Islet precursor cell (in vitro differentiated cells): Measurements from ENCODE around the gene FAM180A.
"Not testable (repeated sequence)": the region's sequence is repeated elsewhere in the genome, so short reads cannot be mapped to it uniquely, and the experiment has no call there.

Experiments used
- DNase-seq: peaks from one replicate; pipeline ENCODE4 v3.0.0-alpha.2; 2018

The FAM180A gene

DNA sequence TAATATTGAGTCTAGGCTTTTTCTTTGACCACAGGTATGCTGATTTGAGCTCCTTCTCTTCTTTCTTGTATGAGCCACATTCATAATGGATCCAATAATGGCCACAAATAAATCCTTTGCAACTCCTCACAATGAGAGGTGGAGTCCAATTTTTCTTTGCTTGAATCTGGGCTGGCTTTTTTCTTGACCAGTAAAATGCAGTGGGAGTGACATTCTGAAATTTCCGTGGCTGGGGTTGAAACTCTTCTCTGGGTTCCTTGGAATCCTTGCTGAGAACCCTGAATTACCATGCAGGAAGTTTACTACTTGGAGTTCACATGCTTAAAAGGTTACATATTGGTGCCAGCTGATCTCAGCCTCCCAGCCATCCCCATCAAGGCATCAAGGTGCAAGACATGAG is 22.4 kb upstream of the FAM180A start:
- peak; percentile 19 for DNase-seq

DNA sequence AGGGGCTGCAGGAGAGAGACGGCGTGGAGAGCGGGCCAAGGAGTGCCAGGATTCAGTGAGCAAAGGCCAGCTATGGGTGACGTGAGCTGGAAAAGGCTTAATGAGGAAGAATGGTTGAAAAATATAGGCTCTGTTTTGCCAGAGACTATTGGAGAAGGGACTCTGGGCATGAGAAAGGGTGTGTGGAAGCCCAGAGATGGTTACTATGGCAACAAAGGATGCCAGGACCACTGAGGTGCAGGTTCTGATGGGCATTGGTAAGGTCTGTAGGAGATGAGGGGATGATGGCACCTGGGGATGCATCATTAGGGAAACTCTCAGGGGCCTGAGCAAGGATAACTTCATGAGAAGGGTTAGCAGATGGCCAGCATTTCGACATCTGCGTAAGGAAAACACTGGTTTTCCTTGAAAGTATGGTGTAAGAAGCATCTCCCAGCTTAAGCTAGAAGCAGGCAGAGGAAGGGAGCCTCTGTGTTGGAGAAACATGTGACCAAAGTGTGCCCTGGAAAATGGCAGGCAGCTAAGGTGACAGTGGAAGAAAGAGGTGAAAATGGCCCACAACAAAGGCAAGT is 21.6 kb upstream of the FAM180A start:
- DNase-seq, result peak; percentile 35

DNA sequence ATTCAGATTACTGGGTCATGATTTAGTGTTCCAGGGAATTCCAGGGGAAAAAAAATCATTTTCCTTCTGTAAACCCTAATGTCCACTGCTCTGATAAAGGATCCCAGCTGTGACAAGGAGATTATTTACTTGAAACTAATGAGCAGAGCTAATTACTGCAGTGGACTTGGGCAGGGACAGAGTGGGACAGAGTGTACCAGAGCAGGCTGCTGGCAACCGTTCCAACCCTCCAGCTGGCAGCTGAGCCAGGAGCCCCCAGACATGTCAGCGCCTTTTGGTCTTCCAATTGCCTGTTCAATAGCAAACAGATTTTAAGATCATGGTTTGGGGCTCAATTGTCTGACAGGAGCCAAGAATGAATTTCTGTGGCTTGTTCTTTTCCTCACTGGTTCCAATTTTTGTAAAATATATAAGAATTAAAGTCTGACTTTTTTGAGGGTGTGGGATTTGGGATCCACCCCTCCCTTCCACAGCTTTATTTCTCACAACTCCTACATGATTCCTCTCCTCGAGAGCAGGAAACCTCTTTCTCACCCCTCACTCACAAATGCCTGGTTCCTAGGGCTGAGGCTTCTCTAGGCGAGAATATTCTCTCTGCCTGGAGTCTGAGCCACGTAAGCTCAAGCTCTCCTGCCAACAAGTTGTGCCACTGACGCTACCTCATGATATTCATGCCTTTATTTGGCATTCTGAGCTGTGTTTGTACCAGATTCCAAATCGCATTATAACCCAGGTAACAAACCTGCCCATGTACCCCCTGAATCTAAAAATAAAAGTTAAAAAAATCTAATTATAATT is 20.6 kb upstream of the FAM180A start:
- DNase-seq, result no peak

DNA sequence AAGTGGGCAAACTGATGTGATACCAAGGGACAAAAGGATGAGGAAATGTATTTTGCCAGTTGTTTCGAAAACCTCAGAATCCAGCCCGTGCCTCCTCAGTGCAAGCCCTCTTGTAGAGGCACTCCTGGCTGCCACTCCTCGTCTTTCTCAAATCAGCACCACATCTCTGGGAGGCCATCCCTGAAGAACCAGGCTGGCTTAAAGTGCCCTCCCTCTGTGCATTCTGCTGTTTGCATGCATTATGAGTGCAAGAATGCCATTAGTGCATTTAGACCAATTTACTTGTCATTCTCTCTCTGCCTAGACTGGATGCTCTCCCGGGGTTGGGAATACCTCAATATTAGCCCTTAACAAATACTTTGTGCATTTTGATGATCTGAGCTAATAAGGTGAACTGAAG is 19.9 kb upstream of the FAM180A start:
- peak; percentile 81 for DNase-seq

DNA sequence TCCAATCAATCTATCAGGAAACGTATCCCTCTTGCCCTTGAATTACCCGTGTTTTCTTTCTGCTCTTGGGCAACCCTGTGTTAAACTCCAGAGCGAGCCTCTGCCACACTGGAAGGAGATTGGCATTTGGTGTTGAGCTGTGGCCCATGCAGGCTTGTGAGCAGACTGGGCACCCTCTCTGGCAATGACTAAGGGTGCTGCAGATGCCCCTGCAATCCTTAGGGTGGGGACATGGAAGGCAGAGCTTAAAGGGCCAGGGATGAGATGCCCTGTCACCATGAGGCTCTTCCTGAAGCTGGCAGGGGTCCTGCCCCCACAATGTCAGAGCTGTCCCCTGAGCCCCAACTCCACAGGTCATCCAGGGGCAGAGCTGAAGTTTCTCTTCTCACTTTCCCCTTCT is 19.5 kb upstream of the FAM180A start:
- DNase-seq, result no peak

DNA sequence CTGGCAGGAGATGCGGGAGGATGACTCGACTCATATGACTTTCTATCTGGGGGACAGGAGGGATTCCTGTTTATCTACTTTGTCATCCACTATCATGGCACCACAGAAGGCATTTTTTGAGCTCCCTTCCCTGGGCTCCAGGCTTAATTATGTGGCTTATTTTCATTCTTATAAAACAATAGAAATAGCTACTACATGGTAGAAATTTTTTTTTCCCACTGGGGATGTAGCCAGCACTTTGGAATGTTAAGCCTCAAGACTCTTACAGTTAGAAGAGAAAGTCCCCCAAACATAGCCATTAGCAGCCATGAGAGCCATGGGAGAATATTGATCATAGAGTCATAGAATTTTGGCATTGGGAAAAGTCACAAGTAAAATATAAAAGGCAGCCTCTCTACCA is 14.6 kb upstream of the FAM180A start:
- DNase-seq, result no peak

DNA sequence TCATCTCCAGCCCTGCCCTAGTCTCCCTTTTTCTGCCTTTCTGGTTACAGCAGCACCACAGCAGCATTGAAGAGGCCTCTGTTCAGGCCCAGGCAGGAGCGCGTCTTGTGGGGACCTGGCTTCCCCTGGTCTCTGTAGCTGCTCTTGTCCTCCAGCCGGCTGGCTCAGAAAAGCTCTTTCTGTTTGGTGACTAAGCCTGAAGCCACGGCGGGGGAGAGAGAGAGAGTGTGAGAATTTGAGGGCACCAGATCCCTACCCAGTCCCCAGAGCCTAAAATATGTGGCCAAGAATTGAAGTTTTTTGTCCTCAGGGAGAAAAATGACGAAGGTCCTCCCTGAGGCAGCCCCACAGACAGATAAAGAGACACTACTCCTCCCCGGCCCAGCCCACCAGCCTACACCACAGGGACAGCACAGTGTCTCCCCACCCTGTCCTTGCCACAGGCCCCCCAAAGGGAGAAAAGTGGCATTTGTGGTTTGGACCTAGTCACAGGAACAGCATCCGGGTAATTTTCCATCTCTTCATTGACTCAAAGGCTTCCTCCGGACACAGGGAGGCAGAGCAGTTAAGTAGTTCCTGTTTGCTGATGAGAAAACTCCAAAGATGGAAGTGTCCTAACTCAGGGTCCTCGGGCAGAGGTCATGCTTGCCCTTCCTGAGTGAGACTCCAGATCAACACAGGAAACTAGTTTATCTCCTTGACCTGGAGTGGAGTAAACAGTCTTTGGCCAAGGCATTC is 13.3 kb upstream of the FAM180A start:
- DNase-seq, result peak; percentile 92

DNA sequence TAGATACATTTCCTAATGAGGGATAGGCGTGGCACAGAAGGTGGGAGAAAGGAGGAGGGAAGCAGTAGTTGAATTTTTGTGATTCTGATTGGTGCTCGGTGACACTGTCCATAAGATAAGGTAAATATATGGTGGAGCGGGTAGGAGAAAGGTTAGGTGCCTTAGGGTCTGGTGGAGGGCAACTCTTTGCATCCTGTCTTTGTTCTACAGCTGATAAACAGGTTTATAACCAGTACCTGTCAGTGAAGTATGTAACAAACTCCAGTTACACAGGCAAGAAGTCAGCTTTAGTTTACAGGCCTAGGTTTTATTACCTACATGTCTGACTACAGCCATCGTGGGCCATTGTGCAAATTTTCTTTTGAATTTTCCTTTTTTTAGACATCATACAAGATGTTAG is 10.9 kb upstream of the FAM180A start:
- DNase-seq, result peak; percentile 89

DNA sequence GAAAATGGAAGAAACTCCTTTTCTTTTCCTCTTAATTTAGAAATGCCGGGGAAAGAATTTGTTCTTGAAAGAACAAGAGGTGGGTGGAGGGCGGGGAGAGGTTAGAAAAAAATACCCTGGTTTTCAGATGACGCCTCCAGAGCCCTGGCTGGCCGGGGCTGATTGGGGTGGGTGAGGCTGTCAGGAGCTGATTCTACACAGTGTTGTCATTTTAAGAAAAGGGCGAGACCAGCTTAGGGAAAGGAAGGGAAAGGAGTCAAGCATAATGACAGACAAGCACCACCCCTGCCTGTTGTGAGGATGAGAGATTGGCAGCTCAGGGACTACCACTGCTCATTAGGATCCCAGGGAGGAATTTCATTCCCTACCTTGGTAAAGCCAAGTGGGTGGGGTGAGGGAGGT is 9.9 kb upstream of the FAM180A start:
- peak; percentile 90 for DNase-seq

DNA sequence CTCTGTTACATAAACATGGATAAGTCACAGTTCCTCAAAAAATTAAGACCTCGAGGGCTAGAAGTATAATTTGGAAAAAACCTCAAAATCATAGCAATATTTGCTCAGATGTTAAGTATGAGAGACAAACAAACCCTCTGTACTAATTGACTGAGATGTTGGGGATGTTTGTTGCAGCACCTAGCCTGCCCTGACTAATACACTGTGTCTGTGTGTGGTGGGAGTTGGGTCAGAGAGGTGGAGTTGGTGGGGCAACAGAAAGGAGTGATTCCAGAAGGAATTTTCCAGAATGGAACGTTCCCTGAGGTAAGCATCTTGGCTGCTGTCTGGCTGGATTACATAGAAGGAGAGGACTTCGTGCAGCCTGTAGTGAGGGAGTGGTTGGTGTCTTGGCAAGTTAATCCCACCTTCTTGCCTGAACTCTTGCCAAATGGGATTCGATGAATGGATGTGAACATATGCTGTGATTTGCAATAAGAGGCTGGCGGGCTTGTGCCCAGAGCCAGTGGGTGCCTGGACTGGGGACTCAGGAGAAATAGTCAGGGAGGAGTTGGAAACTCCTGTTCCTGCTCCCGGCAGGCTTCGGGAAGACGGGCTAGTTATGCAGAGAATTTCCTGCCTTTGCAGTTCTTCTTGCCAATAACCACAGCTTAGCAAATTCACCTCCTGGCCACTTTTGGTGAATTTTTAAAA is 9.3 kb upstream of the FAM180A start:
- DNase-seq, result peak; percentile 75

DNA sequence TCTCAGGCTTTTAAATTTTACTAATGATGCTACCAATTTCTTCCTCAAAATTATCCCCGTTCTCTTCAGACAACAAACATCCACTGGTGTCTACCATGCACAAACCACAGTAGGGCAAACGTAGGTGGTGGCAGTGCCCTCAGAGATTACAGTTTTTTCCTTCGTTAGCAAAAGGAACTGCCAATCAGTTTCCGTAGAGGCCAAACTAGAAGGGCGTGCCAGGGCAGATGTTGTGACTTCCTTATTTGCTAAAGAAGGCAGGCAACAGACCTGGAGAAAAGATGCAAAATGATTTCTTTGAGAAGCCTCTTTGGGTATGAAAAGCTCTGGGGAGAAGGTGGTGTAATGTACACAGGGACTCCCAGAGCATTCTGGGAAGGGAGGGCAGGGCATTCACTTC is 7.6 kb upstream of the FAM180A start:
- no peak for DNase-seq

DNA sequence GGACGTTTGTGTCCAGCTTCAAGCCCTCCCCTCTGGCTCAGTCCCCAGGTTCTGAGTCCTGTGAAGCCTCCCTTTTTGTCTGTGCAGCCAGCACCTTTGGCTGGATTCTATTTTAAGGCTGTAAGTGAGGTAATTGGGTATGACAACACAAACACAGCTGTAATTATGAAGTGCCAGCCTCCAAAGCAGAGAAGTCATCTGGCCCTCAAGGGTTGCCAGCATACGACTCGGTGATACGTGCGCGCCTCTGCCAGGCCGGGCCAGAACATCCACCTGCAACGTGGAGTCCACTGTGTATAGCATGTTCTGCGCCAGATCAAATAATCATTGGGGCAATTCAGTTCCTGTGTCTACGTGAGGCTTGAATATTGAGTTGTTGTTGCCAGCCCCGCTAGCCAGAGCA is 6.7 kb upstream of the FAM180A start:
- no peak for DNase-seq

DNA sequence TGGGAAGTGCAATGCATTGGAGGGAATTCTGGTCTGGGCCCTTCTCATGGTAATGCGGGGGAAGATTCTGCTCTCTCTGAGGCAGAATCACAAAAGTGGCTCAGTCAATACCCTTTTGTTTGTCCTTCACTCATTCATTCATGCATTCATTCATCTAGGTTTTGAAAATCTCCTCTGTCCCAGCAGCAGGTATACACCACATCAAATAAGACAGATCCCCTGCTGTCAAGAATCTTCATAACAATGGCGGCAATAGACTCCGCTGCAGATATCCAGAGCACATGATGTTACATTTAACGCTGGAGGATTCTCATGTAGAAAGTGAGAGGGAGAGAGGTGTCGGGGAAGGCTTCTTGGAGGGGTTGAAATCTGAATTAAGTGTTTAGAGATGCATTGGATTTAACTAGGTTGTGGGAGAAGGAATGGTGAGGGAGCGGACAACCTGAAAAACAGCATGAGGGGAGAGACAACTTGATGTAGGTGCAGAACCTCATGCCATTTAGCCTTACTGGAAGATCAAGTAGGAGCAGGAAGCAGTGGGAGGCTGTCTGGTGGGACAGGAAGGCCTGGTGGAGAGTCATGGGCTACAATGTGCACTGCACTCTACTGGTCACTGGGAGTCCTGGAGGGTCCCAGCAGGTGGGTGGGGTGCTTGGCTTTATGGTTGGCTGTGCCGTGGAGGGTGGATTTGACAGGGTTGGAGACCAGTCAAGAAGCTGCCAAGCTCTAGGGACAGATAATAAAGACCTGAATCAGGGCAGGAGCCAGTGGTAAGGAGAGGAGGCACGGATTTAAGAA is 5.2 kb upstream of the FAM180A start:
- DNase-seq, result no peak

DNA sequence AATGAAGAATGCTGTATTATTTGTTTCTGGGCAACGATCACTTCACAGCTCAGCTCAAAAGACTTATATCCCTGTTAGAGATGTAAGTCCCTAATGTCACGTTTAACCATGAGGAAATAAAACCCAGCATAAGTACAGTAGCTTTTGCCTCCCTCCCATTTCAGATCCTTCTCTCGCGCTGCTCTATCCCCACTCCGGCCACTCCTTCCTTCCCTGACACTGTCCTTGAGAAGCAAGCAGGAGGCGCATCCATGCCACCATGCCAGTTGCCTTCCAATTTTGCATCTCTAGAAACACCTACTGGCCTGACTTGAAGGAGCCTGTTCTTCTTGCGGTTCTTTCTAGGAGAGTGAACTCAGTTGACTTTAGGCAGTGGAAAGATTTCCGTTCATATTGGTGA is 1.2 kb downstream of the FAM180A start:
- DNase-seq, result no peak

DNA sequence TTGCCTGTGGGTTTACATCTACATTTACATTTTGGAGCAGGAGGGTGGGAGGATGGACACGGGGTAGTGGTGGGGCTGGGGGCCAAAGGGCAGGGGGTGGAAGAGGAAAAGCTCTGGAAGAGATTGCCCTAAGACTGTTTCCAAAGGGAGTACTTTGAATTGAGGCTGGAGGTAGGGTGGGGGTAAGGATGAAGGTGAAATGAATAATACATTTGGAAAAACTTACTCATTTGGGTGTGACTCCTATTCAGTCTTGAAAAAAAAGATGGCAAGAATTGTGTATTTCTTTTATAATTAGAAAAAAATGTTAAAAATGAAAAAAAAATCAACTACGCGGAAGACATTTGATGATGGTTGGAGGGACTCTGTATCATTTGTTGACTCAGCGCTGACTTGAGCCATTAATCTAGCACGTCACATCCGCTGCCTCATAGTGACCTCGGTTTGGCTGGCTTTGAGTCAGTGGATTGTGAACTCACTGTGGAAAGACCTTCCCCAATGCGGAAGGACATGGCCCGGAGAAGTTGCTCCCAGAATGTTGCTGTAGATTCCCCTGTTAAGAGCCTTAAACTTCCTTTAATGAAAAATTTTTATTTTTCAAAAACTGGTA is 2.8 kb downstream of the FAM180A start:
- no peak for DNase-seq

DNA sequence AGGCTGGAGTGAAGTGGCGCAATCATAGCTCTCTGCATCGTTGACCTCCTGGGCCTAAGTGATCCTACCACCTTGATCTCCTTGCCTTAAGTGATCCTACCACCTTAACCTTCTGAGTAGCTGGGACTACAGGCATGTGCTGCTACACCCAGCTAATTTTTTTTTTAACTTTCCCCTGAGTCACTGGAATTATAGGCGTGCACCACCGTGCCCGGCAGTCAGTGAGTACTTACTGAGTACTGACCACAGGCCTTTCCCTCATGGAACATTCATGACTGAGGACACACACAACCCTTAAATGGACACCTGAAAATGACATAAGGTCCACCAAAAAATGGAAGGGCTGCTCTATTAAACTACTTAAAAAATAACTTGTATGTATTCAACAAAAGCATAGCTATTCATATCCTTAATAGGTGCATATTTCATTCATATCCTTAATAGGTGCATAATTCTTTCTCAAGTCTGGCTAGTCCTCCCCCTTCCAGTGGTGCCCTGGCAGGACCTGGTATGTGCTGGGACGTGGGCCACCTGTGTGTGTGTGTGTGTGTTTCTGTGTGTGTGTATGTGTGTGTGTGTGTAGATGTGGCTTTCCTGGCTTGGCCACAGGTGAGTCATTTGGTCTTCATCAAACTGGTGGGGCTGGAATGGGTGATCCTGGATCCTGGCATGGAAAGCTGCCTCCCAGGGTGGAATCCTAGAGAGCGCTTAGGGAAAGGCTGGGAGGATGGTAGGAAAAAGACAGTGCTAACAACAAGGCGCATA is 3.5 kb downstream of the FAM180A start:
- DNase-seq, result no peak

DNA sequence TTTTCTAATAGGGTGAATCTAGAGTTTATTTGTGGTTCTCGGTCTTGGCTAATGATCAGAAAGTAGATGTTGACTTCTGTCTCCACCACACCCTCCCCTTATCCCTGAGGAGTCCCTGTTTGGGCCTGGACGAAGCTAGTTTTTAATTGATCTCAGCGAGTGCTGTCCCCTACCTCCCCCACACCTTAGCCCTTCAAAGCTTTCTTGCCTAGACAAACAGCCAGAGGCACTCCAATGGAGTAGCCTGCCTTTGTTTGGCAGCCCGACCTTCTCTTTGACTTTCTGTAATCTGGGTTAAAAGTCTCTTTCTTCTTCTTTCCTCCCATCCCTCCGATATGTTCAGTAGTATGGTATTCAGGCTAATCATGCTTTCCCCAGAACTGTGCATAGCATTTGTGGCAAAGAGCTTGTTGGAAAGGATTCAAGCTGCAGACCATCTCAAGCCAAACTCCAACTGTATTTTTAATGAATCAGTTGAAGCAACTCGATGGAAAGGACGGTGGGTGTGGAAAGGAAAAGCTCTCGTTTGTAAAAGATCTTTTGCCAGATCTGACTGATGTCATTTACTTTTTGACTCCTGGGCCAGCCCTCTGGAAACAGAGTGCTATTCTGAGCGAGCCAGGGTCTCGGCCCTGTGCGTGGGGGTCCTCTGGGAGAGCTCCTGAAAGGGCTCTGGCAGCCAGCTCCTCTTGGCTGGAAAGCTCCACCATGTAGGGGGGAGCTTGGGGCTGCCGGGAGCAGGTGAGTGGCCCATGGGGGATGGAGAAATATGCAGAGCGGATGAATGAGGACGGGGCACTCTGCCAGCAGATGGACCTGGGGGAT is 4.5 kb downstream of the FAM180A start:
- no peak for DNase-seq

DNA sequence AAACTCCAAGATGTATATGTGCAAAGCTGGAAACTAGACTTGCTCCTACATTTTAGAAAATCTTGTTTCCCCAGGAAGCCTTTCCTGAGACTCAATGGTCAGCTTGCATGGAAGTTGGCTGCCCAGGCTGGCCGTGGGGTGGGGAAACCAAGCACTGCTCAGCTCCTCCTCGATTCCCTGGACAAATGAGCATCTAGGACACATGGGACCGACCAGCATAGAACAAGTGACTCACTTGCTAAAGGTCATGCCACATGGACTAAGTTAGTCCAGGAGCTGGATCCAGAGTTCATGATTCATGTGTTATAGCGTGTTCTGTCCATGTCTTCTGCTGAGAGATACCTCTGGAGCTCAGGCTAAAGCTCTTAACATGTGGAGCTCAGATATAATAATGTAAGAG is 6.2 kb downstream of the FAM180A start:
- DNase-seq, result no peak

DNA sequence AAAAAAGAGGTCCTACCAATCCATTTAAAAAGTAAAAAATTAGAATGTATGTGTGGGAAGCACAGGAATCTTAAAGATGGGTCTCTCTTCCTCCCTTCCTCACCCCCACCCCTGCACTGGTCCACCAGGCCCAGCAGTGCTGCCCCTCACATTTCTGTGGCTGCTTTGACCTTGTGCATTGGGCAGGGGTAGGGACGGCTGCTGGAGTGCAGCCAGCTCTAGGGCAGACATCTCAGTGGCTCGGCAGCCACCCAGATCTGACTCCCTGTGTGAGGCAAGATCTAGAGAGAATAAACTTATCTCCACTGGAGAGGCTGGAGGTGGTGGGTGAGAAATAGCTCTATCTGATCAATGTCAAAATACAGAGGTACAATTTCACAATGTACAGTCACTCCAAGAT is 6.7 kb downstream of the FAM180A start:
- no peak for DNase-seq

DNA sequence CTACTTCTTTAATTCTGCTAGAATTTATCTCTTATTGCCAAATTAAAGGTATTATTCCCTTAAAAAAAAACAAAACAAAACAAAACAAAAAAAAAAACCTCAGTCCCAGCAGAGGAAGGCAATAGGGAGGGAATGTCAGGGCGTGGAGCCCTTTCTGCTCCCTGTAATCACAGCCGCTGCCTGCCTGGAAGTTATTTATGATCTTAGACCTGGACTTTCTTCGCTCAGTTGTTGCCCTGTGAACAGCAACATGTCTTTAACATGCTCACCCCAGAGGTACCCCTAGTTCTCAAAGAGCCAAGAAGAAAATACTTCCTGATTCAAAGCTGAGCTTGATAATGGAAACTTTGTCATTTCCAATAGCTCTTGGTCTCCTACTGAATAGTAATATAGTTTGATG is 7.7 kb downstream of the FAM180A start:
- no peak for DNase-seq

DNA sequence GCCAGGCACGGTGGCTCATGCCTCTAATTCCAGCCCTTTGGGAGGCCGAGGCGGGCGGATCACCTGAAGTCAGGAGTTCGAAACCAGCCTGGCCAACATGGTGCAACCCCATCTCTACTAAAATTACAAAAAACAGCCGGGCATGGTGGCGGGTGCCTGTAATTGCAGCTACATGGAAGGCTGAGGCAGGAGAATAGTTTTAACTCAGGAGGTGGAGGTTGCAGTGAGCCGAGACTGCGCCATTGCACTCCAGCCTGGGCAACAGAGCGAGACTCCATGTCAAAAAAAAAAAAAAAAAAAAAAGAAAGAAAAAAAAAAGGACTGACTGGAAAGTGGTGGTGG is 11.3 kb downstream of the FAM180A start:
- DNase-seq, result not testable (repeated sequence)
